HepG2 (cell line): ENCODE data around the gene CDH2. TPM values are rescaled to one million over a fixed set of nuclear protein-coding genes. Genes with fewer than 3 reads are reported as not detected.

ENCODE experiments used
- BORCS8-MEF2B ChIP-seq: sonication (generic); formaldehyde crosslinking; IDR thresholded peaks from 2 replicates; pipeline ENCODE4 v1.8.0; 2022; ENCODE audit warnings: mild to moderate bottlenecking, missing genetic modification reagents
- BRD4 ChIP-seq: sonication (generic); formaldehyde crosslinking; IDR thresholded peaks from 2 replicates; pipeline ENCODE4 v1.4.0; 2020; ENCODE audit warnings: missing genetic modification reagents
- DBP ChIP-seq: sonication (generic); formaldehyde crosslinking; IDR thresholded peaks from 2 replicates; pipeline ENCODE4 v1.4.0; 2020; ENCODE audit warnings: missing genetic modification reagents; ENCODE audit errors: not compliant biosample characterization
- GFI1 ChIP-seq: sonication (generic); formaldehyde crosslinking; IDR thresholded peaks from 2 replicates; pipeline ENCODE4 v1.5.0; 2020; ENCODE audit warnings: missing genetic modification reagents, mild to moderate bottlenecking, borderline replicate concordance
- HOXA3 ChIP-seq: sonication (generic); formaldehyde crosslinking; IDR thresholded peaks from 2 replicates; pipeline ENCODE4 v1.5.0; 2020; ENCODE audit warnings: missing genetic modification reagents
- KDM5B ChIP-seq: sonication (generic); formaldehyde crosslinking; IDR thresholded peaks from 2 replicates; pipeline ENCODE4 v1.4.0; 2020; ENCODE audit warnings: missing genetic modification reagents, mild to moderate bottlenecking, borderline replicate concordance
- MIER2 ChIP-seq: IDR thresholded peaks from 2 replicates; pipeline ENCODE4 v1.6.1; 2016; ENCODE audit warnings: missing biosample characterization, missing genetic modification reagents
- NAIF1 ChIP-seq: sonication (generic); formaldehyde crosslinking; IDR thresholded peaks from 2 replicates; pipeline ENCODE4 v1.5.0; 2020; ENCODE audit warnings: mild to moderate bottlenecking, missing genetic modification reagents, borderline replicate concordance
- NPAS2 ChIP-seq: sonication (generic); formaldehyde crosslinking; IDR thresholded peaks from 2 replicates; pipeline ENCODE4 v1.8.0; 2022; ENCODE audit warnings: mild to moderate bottlenecking, missing genetic modification reagents, borderline replicate concordance
- PHF8 ChIP-seq: sonication (generic); formaldehyde crosslinking; IDR thresholded peaks from 2 replicates; pipeline ENCODE4 v1.5.0; 2020; ENCODE audit warnings: missing genetic modification reagents
- PPARG ChIP-seq: conservative IDR thresholded peaks from 2 replicates; pipeline ENCODE4 v1.6.1; 2016; ENCODE audit warnings: missing biosample characterization, missing genetic modification reagents
- RBFOX2 ChIP-seq: fragments of 200-400 bp; formaldehyde crosslinking; IDR thresholded peaks from 2 replicates; pipeline ENCODE4 v1.6.1; 2017; ENCODE audit warnings: low read depth, mild to moderate bottlenecking, low read length
- SOX13 ChIP-seq, 3 experiments: fragments of 450-650 bp in 1 of 3; sonication (generic) in 1 of 3; formaldehyde crosslinking in 1 of 3; IDR thresholded peaks in 2 of 3; conservative IDR thresholded peaks in 1 of 3; 2 replicates each; pipeline versions ENCODE4 v1.5.0 to v1.6.1; 2016 to 2020; ENCODE audit warnings: antibody characterized with exemption in 1 of 3, mild to moderate bottlenecking in 1 of 3, missing compliant biosample characterization in 1 of 3, missing genetic modification reagents in 1 of 3, moderate library complexity in 1 of 3
- TOE1 ChIP-seq: sonication (generic); formaldehyde crosslinking; IDR thresholded peaks from 2 replicates; pipeline ENCODE4 v1.4.0; 2020; ENCODE audit warnings: mild to moderate bottlenecking, missing genetic modification reagents
- ZNF225 ChIP-seq: sonication (generic); formaldehyde crosslinking; IDR thresholded peaks from 2 replicates; pipeline ENCODE4 v1.4.0; 2020; ENCODE audit warnings: mild to moderate bottlenecking, missing genetic modification reagents
- ZNF260 ChIP-seq: sonication (generic); formaldehyde crosslinking; IDR thresholded peaks from 2 replicates; pipeline ENCODE4 v1.4.0; 2020; ENCODE audit warnings: missing genetic modification reagents, low read depth, mild to moderate bottlenecking, borderline replicate concordance
- ZNF550 ChIP-seq: sonication (generic); formaldehyde crosslinking; IDR thresholded peaks from 2 replicates; pipeline ENCODE4 v1.4.0; 2020; ENCODE audit warnings: mild to moderate bottlenecking, missing genetic modification reagents, borderline replicate concordance
- ZNF687 ChIP-seq: sonication (generic); formaldehyde crosslinking; IDR thresholded peaks from 2 replicates; pipeline ENCODE4 v1.5.1; 2020; ENCODE audit warnings: mild to moderate bottlenecking, missing genetic modification reagents, moderate library complexity
- ZNF777 ChIP-seq: sonication (generic); formaldehyde crosslinking; IDR thresholded peaks from 2 replicates; pipeline ENCODE4 v1.4.0; 2020; ENCODE audit warnings: missing genetic modification reagents
- ZNF792 ChIP-seq: IDR thresholded peaks from 2 replicates; pipeline ENCODE4 v1.6.1; 2016
- ZNF800 ChIP-seq: sonication (generic); formaldehyde crosslinking; IDR thresholded peaks from 2 replicates; pipeline ENCODE4 v1.4.0; 2020; ENCODE audit warnings: missing genetic modification reagents
- ZNF839 ChIP-seq: sonication (generic); formaldehyde crosslinking; IDR thresholded peaks from 2 replicates; pipeline ENCODE4 v1.4.0; 2020; ENCODE audit warnings: missing genetic modification reagents, mild to moderate bottlenecking, borderline replicate concordance
- polyA plus RNA-seq, 8 experiments: library from polyadenylated mRNA; depleted of rRNA in 3 of 8; stranded (reverse) in 7 of 8; unstranded in 1 of 8; fragments of >200 nt; fragmentation: Illumina TruSeq in 4 of 8; extraction: Trizol in 4 of 8; gene quantifications; 2 replicates each; pipeline versions ENCODE4 v1.2.1 to v1.2.3, GENCODE V29; 2011 to 2016; ENCODE audit warnings: low read depth in 4 of 8, missing spikeins in 1 of 8, mixed read lengths in 1 of 8; ENCODE audit not compliant: insufficient read depth in 1 of 8
- total RNA-seq, 5 experiments: library from RNA; depleted of rRNA; stranded (reverse); fragments of >200 nt; fragmentation: Illumina TruSeq; extraction: Trizol; gene quantifications; 2 replicates each; pipeline ENCODE4 v1.2.3, GENCODE V29; 2016; ENCODE audit warnings: low read depth in 1 of 5

The CDH2 gene
- total and polyA plus RNA-seq, 2 of the 13 experiments (the other 11 are each of a cell fraction or from before 2014, with no cell fraction given) = 18.6 to 36.1 TPM

- TF ChIP-seq RBFOX2 (peak; percentile 70), SOX13 (IDR thresholded peaks at IDR 0.05) (no peak), SOX13 (CRISPR knock-in tag; conservative IDR thresholded peaks at IDR 0.05 in 1 of 2, IDR thresholded peaks at IDR 0.05 in 1 of 2) (peak in 1 of 2 experiments; percentile 57; a peak in 1 of 4 replicates), ZNF777 (CRISPR knock-in tag) (peak; percentile 97), MIER2 (CRISPR knock-in tag) (peak; percentile 81), ZNF687 (peak; percentile 73; the same call in 1 of the 2 replicates), ZNF260 (CRISPR knock-in tag) (no peak), PPARG (CRISPR knock-in tag) (0 out of 2 replicates have a peak, but pooled peaks have one; percentile 21), HOXA3 (CRISPR knock-in tag) (peak; percentile 24; the same call in 1 of the 2 replicates), KDM5B (CRISPR knock-in tag) (peak; percentile 30; the same call in 1 of the 2 replicates), DBP (no peak), ZNF550 (no peak), ZNF225 (CRISPR knock-in tag) (0 out of 2 replicates have a peak, but pooled peaks have one; percentile 4), PHF8 (peak; percentile 61; the same call in 1 of the 2 replicates), ZNF800 (CRISPR knock-in tag) (0 out of 2 replicates have a peak, but pooled peaks have one; percentile 40), ZNF839 (CRISPR knock-in tag) (no peak), GFI1 (CRISPR knock-in tag) (0 out of 2 replicates have a peak, but pooled peaks have one; percentile 21), TOE1 (CRISPR knock-in tag) (no peak), BRD4 (CRISPR knock-in tag) (0 out of 2 replicates have a peak, but pooled peaks have one; percentile 54), BORCS8-MEF2B (CRISPR knock-in tag) (peak; percentile 34), ZNF792 (CRISPR knock-in tag) (0 out of 2 replicates have a peak, but pooled peaks have one; percentile 14), NAIF1 (CRISPR knock-in tag) (no peak; the same call in 1 of the 2 replicates), NPAS2 (CRISPR knock-in tag) (no peak)
These were observed 1.6 kb downstream of the CDH2 start (continued) for GRCh38 chr18:28175150-28175929.
